ENCODE data around the gene SLC6A16.

The SLC6A16 gene

GRCh38 chr19:49264258-49264657, 60.7 kb downstream of the SLC6A16 start:
- DNase-seq = no peak

GRCh38 chr19:49261602-49262001, 63.4 kb downstream of the SLC6A16 start:
- no peak for DNase-seq

GRCh38 chr19:49256691-49257090, 68.3 kb downstream of the SLC6A16 start:
- DNase-seq = no peak

GRCh38 chr19:49255674-49256073, 69.3 kb downstream of the SLC6A16 start:
- no peak for DNase-seq

- DNase-seq = no peak
These were observed 75.1 kb downstream of the SLC6A16 start for GRCh38 chr19:49249933-49250332.

GRCh38 chr19:49247676-49248075, 77.3 kb downstream of the SLC6A16 start:
- DNase-seq = no peak

GRCh38 chr19:49244256-49244655, 80.7 kb downstream of the SLC6A16 start:
- DNase-seq = no peak

- DNase-seq = no peak
These were observed 81.3 kb downstream of the SLC6A16 start for GRCh38 chr19:49243726-49244125.

- no peak for DNase-seq
These were observed 81.9 kb downstream of the SLC6A16 start for GRCh38 chr19:49243129-49243528.

GRCh38 chr19:49241769-49242168, 83.2 kb downstream of the SLC6A16 start:
- DNase-seq = no peak

All from activated effector memory CD4-positive, alpha-beta T cell treated with anti-CD3 and anti-CD28 coated beads, Interleukin-2, amount 50 U/mL, for 16 hours (primary cell).